GM19463 (cell line): Measurements from ENCODE around the gene PTPRD.

Experiments used
- ATAC-seq: cut with Tn5 transposase; IDR thresholded peaks from one replicate; pipeline ENCODE4 v1.9.1; 2021; ENCODE audit warnings: mild to moderate bottlenecking, moderate library complexity; ENCODE audit not compliant: unreplicated experiment

The PTPRD gene

GRCh38 chr9:8857068-8857925, 1755.5 kb downstream of the PTPRD start:
- no peak for ATAC-seq

- no peak for ATAC-seq
Measured at GRCh38 chr9:8856396-8857067, 1756.3 kb downstream of the PTPRD start.

- ATAC-seq = no peak
Measured at GRCh38 chr9:8855046-8855445, 1757.8 kb downstream of the PTPRD start.

- ATAC-seq = no peak
Measured at GRCh38 chr9:8852301-8852864, 1760.4 kb downstream of the PTPRD start.

GRCh38 chr9:8850914-8851313, 1761.9 kb downstream of the PTPRD start:
- no peak for ATAC-seq

- ATAC-seq = no peak
Measured at GRCh38 chr9:8845808-8846207, 1767.0 kb downstream of the PTPRD start.

- no peak for ATAC-seq
Measured at GRCh38 chr9:8845376-8845775, 1767.4 kb downstream of the PTPRD start.

GRCh38 chr9:8844549-8844948, 1768.3 kb downstream of the PTPRD start:
- no peak for ATAC-seq

GRCh38 chr9:8842402-8843193, 1770.2 kb downstream of the PTPRD start:
- no peak for ATAC-seq

- no peak for ATAC-seq
Measured at GRCh38 chr9:8838136-8838535, 1774.7 kb downstream of the PTPRD start.

GRCh38 chr9:8835291-8835690, 1777.5 kb downstream of the PTPRD start:
- ATAC-seq = no peak

- ATAC-seq = no peak
Measured at GRCh38 chr9:8832955-8833354, 1779.8 kb downstream of the PTPRD start.

- ATAC-seq = no peak
Measured at GRCh38 chr9:8832386-8832785, 1780.4 kb downstream of the PTPRD start.

GRCh38 chr9:8831568-8831967, 1781.2 kb downstream of the PTPRD start:
- no peak for ATAC-seq

- ATAC-seq = no peak
Measured at GRCh38 chr9:8826281-8826680, 1786.5 kb downstream of the PTPRD start.

GRCh38 chr9:8825585-8826147, 1787.1 kb downstream of the PTPRD start:
- ATAC-seq = no peak

- ATAC-seq = no peak
Measured at GRCh38 chr9:8823131-8823895, 1789.5 kb downstream of the PTPRD start.

- no peak for ATAC-seq
Measured at GRCh38 chr9:8822667-8823025, 1790.2 kb downstream of the PTPRD start.

GRCh38 chr9:8821910-8822666, 1790.7 kb downstream of the PTPRD start:
- ATAC-seq = no peak
